Measurements from ENCODE around the gene CHRNA3.

GRCh38 chr15:78614021-78614420 lies 6.8 kb downstream of the CHRNA3 start:
- TF ChIP-seq ZNF354C (tag by site-specific recombination; IDR thresholded peaks at IDR 0.05; ENCODE audit: borderline replicate concordance, low read depth) (no peak), YY1 (tag by site-specific recombination; IDR thresholded peaks at IDR 0.05) (no peak), ZNF510 (tag by site-specific recombination; IDR thresholded peaks at IDR 0.05; ENCODE audit: insufficient replicate concordance) (no peak), SP7 (tag by site-specific recombination; IDR thresholded peaks at IDR 0.05) (no peak), ZNF121 (tag by site-specific recombination; IDR thresholded peaks at IDR 0.05) (no peak), ZNF404 (tag by site-specific recombination; IDR thresholded peaks at IDR 0.05) (no peak), PBX3 (CRISPR knock-in tag; IDR thresholded peaks at IDR 0.05) (no peak), ZNF416 (tag by site-specific recombination; IDR thresholded peaks at IDR 0.05) (no peak), ZNF138 (tag by site-specific recombination; IDR thresholded peaks at IDR 0.05; ENCODE audit: borderline replicate concordance) (no peak), ZNF791 (tag by site-specific recombination; IDR thresholded peaks at IDR 0.05) (no peak), REST (tag by site-specific recombination; IDR thresholded peaks at IDR 0.05) (no peak), TSHZ1 (tag by site-specific recombination; IDR thresholded peaks at IDR 0.05; ENCODE audit: borderline replicate concordance) (no peak), ZNF274 (IDR thresholded peaks at IDR 0.05; ENCODE audit: low read length) (no peak), ZNF274 (tag by site-specific recombination; IDR thresholded peaks at IDR 0.05; ENCODE audit: borderline replicate concordance) (no peak)
- TF ChIP-seq, protein P1, sequence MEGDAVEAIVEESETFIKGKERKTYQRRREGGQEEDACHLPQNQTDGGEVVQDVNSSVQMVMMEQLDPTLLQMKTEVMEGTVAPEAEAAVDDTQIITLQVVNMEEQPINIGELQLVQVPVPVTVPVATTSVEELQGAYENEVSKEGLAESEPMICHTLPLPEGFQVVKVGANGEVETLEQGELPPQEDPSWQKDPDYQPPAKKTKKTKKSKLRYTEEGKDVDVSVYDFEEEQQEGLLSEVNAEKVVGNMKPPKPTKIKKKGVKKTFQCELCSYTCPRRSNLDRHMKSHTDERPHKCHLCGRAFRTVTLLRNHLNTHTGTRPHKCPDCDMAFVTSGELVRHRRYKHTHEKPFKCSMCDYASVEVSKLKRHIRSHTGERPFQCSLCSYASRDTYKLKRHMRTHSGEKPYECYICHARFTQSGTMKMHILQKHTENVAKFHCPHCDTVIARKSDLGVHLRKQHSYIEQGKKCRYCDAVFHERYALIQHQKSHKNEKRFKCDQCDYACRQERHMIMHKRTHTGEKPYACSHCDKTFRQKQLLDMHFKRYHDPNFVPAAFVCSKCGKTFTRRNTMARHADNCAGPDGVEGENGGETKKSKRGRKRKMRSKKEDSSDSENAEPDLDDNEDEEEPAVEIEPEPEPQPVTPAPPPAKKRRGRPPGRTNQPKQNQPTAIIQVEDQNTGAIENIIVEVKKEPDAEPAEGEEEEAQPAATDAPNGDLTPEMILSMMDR (tag by site-specific recombination; IDR thresholded peaks at IDR 0.05), result no peak
